HG03196 (cell line): ENCODE results near the gene CRABP2.

Experiments used
- ATAC-seq: cut with Tn5 transposase; IDR thresholded peaks from one replicate; pipeline ENCODE4 v1.9.1; 2021; ENCODE audit not compliant: unreplicated experiment

CRABP2 gene

GRCh38 chr1:156691665-156692440 is 13.5 kb downstream of the CRABP2 start:
- ATAC-seq: no peak

DNA sequence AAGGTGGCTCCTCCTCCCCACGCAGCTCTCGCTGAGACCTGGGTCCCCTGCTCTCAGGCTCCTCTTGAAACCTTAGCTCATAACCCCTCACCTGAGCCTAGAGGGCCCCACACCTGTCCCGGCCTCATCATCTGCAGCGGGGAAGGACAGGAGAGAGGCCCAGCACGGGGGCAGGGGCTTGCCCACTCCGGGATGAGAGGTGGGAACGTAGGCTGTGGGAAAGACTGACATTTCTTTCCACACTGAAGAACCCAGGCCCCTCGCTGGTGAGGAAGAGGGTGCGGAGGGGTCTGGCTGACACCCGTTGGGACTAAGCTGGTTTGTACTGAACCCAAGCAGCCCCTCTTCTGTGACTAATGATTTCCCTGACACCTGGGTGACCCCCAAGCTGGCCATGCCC is 14.2 kb downstream of the CRABP2 start:
- no peak for ATAC-seq

DNA sequence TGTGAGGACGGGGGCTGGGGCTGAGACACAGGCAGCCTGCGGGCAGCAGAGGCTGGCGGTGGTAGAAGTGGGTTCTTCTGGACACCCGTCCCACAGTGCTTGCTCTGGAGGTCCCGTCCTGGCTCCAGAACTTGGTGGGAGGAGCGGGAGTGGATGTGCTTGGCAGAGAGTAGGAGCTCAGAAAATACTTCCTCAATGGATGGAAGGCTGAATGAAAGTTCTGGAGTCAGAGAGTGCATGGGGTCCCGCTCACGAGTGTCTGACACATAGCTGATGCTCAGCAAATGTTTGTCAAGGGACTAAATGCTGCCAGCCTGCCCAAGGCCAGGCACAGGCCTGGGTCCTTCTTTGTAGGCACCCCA is 14.7 kb downstream of the CRABP2 start:
- no peak for ATAC-seq

DNA sequence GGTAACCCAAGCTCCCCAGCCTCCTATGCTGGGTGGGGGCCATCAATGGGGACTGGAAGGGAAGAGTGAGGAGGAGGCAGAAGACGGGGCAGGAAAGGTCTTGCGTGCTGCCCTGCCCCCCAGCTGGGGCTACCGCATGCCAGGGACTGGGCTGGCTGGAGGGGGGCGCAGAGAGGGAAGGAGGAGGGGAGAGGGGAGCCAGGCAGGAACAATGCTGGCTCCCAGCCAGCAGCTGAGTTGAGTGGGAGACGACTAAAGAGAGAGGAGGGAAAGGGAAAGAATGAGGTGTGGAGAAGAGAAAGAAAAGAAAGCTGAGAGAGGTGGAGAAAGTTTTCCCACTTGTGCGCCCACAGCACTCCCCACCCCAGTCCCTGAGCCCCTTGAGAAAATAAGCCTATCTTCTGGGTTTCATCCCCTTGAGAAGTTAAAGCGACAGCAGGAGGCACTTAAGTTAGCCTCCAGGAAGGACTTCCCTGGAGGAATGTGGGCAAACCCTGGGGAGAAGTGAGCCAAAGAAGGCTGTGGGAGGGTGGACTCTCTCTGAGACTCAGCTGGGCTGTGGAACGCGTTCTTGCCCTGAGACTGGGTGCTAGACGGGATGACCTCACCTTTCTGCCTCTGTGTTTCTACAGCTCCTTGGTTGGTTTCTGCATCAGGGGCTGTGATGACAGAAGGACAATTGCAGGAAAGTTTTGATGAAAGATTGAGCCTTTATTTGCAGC is 15.3 kb downstream of the CRABP2 start:
- ATAC-seq: no peak

DNA sequence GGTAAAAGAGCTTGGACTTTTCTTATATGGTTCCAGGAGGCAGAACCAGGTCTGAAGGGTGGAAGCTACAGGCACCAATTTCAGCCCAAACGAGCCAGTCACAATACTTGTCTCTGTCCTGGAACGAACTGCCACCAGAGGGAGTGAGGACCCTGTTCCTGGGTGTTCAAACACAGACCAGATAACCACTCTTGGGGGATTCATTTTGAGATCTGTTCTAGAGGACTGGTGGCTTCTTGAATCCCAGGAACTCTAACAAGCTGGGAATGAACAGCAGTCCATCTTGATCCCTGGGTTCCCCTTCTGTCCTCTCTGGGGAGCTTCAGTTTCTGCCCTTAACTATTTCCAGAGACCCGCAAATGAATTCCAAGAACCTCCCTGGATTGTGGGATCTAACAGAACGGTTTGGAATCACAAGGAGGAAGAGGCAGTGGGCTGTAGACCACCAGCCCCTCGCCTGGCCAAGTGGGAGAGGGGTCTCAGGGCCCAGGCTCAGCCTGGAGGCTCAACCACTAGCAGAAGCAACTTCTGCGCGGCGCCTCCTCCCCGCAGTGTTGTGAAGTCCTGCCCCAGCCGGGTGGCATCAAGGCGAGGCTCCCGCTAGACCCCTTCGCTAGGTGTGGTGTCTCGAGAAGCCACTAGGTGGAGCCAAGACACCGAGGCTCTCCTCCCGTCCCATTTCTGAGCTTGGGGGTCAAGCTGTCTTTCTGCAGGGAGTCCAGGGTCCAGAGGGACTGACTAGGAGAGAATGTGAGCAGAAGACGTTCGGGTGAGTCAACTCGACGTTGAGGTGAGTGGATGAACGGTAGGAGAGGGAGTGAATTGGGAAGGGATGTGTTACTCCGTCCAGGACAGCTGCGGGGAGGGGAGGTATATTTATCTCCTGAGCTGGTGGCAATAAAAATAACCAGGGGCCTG is 16.1 kb downstream of the CRABP2 start:
- no peak for ATAC-seq

DNA sequence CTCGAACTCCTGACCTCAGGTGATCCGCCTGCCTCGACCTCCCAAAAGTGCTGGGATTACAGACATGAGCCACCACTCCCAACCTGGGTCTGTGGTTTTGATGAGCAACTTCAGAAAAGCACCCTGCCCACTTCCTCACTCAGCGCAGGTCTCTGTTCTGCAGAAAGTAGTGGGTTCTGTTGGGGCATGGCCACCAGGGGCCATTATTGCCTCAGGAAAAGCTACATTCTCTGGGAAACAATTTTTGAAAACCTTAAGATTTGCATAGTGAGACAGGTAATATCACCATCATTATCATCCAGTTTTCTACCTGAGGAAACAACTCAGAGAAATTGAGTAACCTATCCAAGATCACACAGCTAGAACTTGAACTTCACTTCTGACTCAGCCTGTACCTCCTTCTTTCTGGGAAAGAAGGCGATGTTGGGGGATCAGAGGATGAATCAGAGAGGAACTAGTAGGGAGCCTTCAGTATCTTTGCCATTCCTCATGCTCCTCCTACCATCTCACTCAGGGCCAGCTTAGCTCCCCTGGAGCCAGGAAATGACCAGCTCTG is 21.1 kb downstream of the CRABP2 start:
- no peak for ATAC-seq

GRCh38 chr1:156682166-156682890 is 23.1 kb downstream of the CRABP2 start:
- no peak for ATAC-seq

GRCh38 chr1:156681196-156681960 is 24.0 kb downstream of the CRABP2 start:
- no peak for ATAC-seq

GRCh38 chr1:156680056-156680455 is 25.3 kb downstream of the CRABP2 start:
- no peak for ATAC-seq

- ATAC-seq: no peak
These were observed 27.5 kb downstream of the CRABP2 start for GRCh38 chr1:156677616-156678596.

DNA sequence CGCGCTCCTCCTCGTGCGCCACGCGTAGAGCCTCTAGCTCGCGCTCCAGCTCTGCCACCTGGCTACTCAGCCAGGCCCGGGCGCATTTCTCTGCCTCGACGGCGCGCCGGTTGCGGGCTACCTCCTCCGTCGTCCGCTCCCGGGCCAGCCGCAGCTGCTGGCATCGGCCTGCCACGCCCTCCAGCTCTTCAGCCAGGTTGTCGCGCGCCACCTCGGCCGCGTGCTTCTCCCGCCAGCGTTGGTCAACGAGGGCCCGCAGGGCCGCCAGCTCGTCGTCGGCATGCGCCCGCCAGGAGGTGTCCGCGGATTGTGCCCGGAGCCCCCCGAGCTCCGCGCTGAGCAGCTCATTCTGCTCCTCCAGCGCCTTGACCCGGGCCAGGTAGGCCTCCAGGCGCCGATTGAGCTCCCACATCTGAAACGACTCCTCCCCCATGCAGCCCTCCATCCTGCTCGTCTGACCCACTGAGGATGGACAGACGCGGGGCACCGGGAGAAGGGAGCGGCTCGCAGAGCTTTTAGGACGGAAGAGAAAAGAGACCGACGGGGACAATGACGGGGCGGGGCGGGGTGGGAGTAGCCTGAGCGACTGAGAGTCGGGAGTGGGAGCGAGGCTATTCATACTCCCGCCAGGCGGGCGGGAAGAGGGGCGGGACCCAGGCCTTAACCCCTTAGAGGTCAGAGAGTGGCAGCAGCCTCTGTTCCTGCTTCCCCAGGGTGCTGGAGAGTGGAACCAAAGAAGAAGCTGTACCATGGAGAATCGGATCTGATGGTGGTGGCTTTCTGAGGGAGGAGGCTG is 28.4 kb downstream of the CRABP2 start, which contains the start of gene NES:
NES (minus strand) TSS at position 588 of the 796 bp plus-strand sequence; CDS start at position 445, 143 bp downstream.
- ATAC-seq: no peak

DNA sequence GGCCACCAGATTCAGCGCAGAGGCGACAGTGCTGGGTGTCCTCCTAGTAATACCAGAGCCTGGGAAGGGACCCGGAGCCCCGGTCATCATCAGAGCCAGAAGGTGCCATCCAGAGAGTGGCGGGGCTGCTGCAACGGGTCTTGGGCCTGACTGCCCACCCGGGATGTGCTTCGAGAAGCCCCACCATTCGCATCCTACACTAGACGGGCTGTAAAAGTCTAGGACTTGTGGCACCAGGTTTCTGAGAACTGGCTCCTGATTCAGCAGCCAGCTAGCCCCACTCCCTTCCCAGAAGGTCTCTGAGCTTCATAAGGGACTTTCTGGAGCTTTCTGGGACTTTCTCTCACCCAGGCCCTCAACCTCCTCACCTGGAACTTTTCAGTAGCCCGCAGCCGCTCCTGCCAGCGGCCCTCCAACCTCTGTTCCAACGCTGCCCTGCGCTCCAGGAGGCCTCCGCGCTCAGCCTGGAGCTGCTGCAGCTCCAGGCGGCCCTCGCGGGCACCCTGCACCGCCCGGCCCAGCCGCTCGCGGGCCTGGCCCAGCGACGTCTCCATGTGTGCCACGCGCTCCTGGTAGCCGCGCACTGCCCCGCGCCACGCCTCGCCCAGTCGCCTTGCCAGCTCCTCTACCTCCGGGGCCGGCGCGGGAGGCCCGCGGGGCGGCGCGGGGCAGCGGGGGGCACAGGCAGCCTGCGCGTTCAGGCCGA is 29.1 kb downstream of the CRABP2 start:
- ATAC-seq: no peak

DNA sequence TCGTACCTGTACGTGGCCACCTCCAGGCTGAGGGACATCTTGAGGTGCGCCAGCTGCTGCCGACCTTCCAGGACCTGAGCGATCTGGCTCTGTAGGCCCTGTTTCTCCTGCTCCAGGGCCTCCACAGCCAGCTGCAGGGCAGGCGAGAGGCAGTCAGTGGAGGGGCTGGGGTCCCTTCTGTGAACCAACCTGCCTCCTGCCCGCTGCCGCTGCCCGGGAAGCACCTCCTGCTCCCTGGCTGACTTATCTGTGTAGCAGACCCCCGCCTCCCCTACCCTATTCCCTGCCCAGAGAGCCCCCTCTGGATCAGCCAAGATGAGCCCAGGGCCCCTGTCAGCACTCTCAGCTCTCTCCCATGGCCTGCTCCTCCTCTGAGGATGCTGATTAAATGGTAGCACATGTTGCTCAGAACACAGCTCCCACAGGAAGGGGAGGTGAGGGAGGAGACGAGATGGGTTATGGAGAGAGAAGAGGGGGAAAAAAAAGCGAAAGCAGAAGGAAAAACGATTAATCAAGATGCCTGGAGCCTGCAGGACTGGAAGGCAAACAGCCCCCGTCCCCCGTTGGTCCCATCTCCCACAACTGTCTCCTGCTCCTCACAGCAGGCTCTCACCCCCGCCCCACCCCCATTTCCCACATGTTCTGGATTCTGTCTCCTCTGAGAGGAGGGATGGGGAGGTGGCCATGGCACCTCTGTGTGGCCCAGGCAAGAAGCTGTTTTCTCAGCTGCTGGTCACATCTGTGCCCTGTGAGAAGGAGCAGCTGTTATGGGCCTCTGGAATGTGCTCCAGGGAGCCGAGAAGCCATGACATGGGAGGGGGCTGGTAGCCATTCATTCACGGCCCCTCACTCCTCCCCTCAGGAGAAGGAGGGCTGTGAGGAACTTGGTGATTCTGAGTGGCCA is 29.9 kb downstream of the CRABP2 start:
- no peak for ATAC-seq

- no peak for ATAC-seq
These were observed 31.8 kb downstream of the CRABP2 start for GRCh38 chr1:156673387-156674121.

DNA sequence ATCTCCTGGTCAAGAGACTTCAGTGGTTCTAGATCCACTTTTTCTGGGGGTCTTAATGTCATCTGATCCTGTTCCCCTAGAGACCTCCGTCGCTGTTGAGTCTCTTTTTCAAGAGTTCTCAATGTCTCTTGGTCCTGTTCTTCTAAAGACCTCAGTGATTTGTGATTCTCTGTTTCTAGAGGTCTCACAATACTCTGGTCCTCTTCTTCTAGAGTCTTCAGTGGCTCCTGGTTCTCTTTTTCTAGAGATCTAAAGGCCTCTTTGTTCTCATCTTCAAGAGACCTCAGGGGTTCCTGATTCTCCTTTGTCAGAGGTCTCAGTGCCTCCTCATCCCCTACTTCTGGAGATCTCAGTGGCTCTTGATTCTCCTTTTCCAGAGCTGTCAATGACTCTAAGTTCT is 33.6 kb downstream of the CRABP2 start:
- ATAC-seq: no peak
